Measurements from ENCODE around the gene ALDOC.

Gene ALDOC

GRCh38 chr17:28584434-28584833 lies 7.7 kb upstream of the ALDOC start:
- Histone ChIP-seq H3F3A (ENCODE audit: control insufficient read depth, insufficient read depth) (peaks cover 10% of the 10 kb centered on the region), H3K4me1 (ENCODE audit: control insufficient read depth, low read length) (no peaks in the 10 kb centered on the region), H3K27me3 (ENCODE audit: control insufficient read depth, low read length) (no peaks in the 10 kb centered on the region), H3K4me2 (ENCODE audit: low read length) (no peak overlapping the region), H3K79me2 (ENCODE audit: control insufficient read depth, low read length) (peaks cover 9% of the 10 kb centered on the region; the same call in 1 of the 2 replicates), H3K36me3 (ENCODE audit: control insufficient read depth, low read length) (peaks cover 92% of the 10 kb centered on the region), H3K9me3 (ENCODE audit: control insufficient read depth, insufficient read depth, low read length) (no peaks in the 10 kb centered on the region), H3K27ac (ENCODE audit: low read depth, low read length) (no peak overlapping the region), H3K4me3 (ENCODE audit: low read length) (no peak overlapping the region), H4K20me1 (ENCODE audit: control insufficient read depth, insufficient read depth, low read depth, low read length) (no peaks in the 10 kb centered on the region), H3K9me2 (replicated peaks; ENCODE audit: control insufficient read depth, low read length) (no peaks in the 10 kb centered on the region)
- no peak for TF ChIP-seq EZH2phosphoT487 (IDR thresholded peaks at IDR 0.05; ENCODE audit: borderline replicate concordance, low read length)

DNA sequence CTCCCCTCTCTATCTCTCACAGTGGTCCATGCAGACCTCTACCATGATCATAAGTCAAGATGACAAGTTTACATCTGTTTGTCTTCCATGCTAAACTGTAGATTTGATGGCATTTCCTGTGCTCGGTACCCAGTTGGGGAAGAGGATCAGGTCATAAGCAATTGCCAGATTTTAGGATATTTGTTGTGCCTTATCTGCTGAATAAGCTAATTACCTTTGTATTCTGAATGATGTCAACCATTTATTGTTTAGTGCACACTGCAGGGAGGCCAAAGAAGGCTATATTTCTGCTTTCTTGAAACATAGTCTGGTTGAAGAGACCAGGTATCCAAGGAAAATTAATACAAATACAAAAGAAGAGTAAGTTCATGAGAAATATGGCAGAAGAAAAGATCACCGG lies 5.8 kb upstream of the ALDOC start:
- no peaks in the 10 kb centered on the region for H3K9me3 ChIP-seq (ENCODE audit: control insufficient read depth, insufficient read depth, low read length)
- H3K9me2 ChIP-seq (replicated peaks; ENCODE audit: control insufficient read depth, low read length): no peaks in the 10 kb centered on the region
- peaks cover 18% of the 10 kb centered on the region for H3F3A ChIP-seq (ENCODE audit: control insufficient read depth, insufficient read depth)
- H3K4me3 ChIP-seq (ENCODE audit: low read length): no peak overlapping the region
- no peaks in the 10 kb centered on the region for H3K79me2 ChIP-seq (ENCODE audit: control insufficient read depth, low read length)
- no peak overlapping the region for H3K27ac ChIP-seq (ENCODE audit: low read depth, low read length)
- H3K27me3 ChIP-seq (ENCODE audit: control insufficient read depth, low read length): no peaks in the 10 kb centered on the region
- H3K4me1 ChIP-seq (ENCODE audit: control insufficient read depth, low read length): peaks cover 1% of the 10 kb centered on the region
- no peaks in the 10 kb centered on the region for H4K20me1 ChIP-seq (ENCODE audit: control insufficient read depth, insufficient read depth, low read depth, low read length)
- no peak overlapping the region for H3K4me2 ChIP-seq (ENCODE audit: low read length)
- TF ChIP-seq, protein P1, sequence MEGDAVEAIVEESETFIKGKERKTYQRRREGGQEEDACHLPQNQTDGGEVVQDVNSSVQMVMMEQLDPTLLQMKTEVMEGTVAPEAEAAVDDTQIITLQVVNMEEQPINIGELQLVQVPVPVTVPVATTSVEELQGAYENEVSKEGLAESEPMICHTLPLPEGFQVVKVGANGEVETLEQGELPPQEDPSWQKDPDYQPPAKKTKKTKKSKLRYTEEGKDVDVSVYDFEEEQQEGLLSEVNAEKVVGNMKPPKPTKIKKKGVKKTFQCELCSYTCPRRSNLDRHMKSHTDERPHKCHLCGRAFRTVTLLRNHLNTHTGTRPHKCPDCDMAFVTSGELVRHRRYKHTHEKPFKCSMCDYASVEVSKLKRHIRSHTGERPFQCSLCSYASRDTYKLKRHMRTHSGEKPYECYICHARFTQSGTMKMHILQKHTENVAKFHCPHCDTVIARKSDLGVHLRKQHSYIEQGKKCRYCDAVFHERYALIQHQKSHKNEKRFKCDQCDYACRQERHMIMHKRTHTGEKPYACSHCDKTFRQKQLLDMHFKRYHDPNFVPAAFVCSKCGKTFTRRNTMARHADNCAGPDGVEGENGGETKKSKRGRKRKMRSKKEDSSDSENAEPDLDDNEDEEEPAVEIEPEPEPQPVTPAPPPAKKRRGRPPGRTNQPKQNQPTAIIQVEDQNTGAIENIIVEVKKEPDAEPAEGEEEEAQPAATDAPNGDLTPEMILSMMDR (IDR thresholded peaks at IDR 0.05; ENCODE audit: low read depth, low read length, poor library complexity, severe bottlenecking): no peak
- TF ChIP-seq EZH2phosphoT487 (IDR thresholded peaks at IDR 0.05; ENCODE audit: borderline replicate concordance, low read length): no peak
- peaks cover 95% of the 10 kb centered on the region for H3K36me3 ChIP-seq (ENCODE audit: control insufficient read depth, low read length)

GRCh38 chr17:28580959-28581358 lies 4.3 kb upstream of the ALDOC start:
- Histone ChIP-seq H3K4me1 (ENCODE audit: control insufficient read depth, low read length) (peaks cover 13% of the 10 kb centered on the region), H3K27me3 (ENCODE audit: control insufficient read depth, low read length) (no peaks in the 10 kb centered on the region), H3K79me2 (ENCODE audit: control insufficient read depth, low read length) (no peaks in the 10 kb centered on the region), H3K4me2 (ENCODE audit: low read length) (no peak overlapping the region), H3K36me3 (ENCODE audit: control insufficient read depth, low read length) (peaks cover 86% of the 10 kb centered on the region), H4K20me1 (ENCODE audit: control insufficient read depth, insufficient read depth, low read depth, low read length) (no peaks in the 10 kb centered on the region), H3K27ac (ENCODE audit: low read depth, low read length) (no peak overlapping the region), H3K9me3 (ENCODE audit: control insufficient read depth, insufficient read depth, low read length) (no peaks in the 10 kb centered on the region), H3K9me2 (replicated peaks; ENCODE audit: control insufficient read depth, low read length) (no peaks in the 10 kb centered on the region), H3K4me3 (ENCODE audit: low read length) (no peak overlapping the region), H3F3A (ENCODE audit: control insufficient read depth, insufficient read depth) (peaks cover 20% of the 10 kb centered on the region)
- TF ChIP-seq, protein P1 (IDR thresholded peaks at IDR 0.05; ENCODE audit: low read depth, low read length, poor library complexity, severe bottlenecking): no peak
- no peak for TF ChIP-seq EZH2phosphoT487 (IDR thresholded peaks at IDR 0.05; ENCODE audit: borderline replicate concordance, low read length)

DNA sequence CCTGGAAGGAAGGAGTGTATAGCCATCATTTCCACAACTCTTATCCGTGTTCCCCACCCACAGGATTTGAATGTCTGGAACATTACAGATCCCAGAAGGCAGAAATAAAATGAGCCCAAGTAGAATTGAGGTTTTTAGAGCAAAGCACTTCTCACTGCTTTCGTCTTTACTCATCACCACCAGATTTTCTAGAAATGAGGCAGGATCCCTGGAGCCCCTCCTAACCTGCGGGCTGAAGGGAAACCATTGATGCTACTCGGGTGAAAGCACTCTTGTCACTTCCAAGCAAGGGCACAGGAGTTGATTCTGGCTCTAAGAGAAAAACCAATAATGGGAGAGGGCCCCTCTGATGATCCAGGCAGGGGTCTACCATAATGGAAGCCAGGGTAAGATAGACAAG lies 2.8 kb upstream of the ALDOC start:
- Histone ChIP-seq H4K20me1 (ENCODE audit: control insufficient read depth, insufficient read depth, low read depth, low read length) (no peaks in the 10 kb centered on the region), H3K27me3 (ENCODE audit: control insufficient read depth, low read length) (no peaks in the 10 kb centered on the region), H3K9me3 (ENCODE audit: control insufficient read depth, insufficient read depth, low read length) (no peaks in the 10 kb centered on the region), H3K36me3 (ENCODE audit: control insufficient read depth, low read length) (peaks cover 86% of the 10 kb centered on the region), H3K27ac (ENCODE audit: low read depth, low read length) (no peak overlapping the region), H3K4me1 (ENCODE audit: control insufficient read depth, low read length) (peaks cover 19% of the 10 kb centered on the region), H3F3A (ENCODE audit: control insufficient read depth, insufficient read depth) (peaks cover 20% of the 10 kb centered on the region), H3K4me3 (ENCODE audit: low read length) (no peak overlapping the region), H3K79me2 (ENCODE audit: control insufficient read depth, low read length) (no peaks in the 10 kb centered on the region), H3K4me2 (ENCODE audit: low read length) (no peak overlapping the region), H3K9me2 (replicated peaks; ENCODE audit: control insufficient read depth, low read length) (no peaks in the 10 kb centered on the region)
- TF ChIP-seq EZH2phosphoT487 (IDR thresholded peaks at IDR 0.05; ENCODE audit: borderline replicate concordance, low read length): no peak
- TF ChIP-seq, protein P1 (IDR thresholded peaks at IDR 0.05; ENCODE audit: low read depth, low read length, poor library complexity, severe bottlenecking): no peak
